ENCODE results near the gene CAPN8.

DNA sequence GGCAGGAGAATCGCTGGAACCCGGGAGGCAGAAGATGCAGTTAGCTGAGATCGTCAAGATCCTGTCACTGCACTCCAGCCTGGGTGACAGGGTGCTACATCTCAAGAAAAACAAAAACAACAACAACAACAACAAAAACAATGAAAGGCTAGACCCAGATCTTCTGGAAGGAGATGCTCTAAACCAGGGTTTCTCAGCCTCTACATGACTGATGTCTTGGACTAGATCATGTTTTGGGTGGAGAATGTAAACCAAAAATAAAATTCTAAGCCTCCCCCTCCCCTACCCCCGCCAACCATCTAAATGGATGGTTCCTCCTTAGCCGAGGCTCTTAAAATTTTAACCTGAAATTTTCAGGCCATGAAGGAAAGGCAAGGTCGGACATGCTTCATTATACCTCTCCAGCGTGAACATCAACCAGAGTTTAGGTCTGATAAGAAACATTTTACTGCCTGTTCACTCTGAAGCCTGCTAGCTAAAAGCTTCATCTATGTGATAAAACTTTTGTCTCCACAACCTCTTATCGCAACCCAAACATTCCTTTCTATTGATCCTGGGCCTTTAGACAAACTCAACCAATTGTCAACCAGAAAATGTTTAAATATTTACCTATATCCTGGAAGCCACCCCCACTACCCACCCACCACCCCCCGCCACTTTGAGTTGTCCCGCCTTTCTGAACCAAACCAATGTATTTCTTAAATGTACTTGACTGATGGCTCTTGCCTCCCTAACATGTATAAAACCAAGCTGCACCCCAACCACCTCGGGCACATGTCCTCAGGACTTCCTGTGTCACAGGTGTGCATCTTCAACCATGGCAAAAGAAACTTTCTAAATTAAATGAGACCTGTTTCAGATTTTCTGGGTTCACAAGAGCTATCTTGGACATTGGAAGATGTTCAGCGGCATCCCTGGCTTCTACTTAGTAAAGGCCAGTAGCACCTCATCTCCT, 45.0 kb upstream of the CAPN8 start:
- TF ChIP-seq, protein P1, sequence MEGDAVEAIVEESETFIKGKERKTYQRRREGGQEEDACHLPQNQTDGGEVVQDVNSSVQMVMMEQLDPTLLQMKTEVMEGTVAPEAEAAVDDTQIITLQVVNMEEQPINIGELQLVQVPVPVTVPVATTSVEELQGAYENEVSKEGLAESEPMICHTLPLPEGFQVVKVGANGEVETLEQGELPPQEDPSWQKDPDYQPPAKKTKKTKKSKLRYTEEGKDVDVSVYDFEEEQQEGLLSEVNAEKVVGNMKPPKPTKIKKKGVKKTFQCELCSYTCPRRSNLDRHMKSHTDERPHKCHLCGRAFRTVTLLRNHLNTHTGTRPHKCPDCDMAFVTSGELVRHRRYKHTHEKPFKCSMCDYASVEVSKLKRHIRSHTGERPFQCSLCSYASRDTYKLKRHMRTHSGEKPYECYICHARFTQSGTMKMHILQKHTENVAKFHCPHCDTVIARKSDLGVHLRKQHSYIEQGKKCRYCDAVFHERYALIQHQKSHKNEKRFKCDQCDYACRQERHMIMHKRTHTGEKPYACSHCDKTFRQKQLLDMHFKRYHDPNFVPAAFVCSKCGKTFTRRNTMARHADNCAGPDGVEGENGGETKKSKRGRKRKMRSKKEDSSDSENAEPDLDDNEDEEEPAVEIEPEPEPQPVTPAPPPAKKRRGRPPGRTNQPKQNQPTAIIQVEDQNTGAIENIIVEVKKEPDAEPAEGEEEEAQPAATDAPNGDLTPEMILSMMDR (IDR thresholded peaks at IDR 0.05) = no peak
- no peak for TF ChIP-seq POLR2A (IDR thresholded peaks at IDR 0.05)

Measured in uterus (tissue), 2 donors.